Lower leg skin (tissue), 3 donors: Measurements from ENCODE around the gene RALGAPA2.

ENCODE experiments used
- CTCF ChIP-seq, 3 donors: fragments of 450-650 bp; IDR thresholded peaks; one replicate each; pipeline ENCODE4 v1.5.1; 2016; ENCODE audit warnings: antibody characterized with exemption in 3 of 3, mild to moderate bottlenecking in 3 of 3, moderate library complexity in 2 of 3
- POLR2A ChIP-seq, 2 donors: fragments of 450-650 bp; IDR thresholded peaks; one replicate each; pipeline ENCODE4 v1.6.1; 2016 to 2017; ENCODE audit warnings: antibody characterized with exemption in 2 of 2, mild to moderate bottlenecking in 1 of 2, moderate library complexity in 1 of 2

GRCh38 chr20:20632644-20633043 is 79.8 kb downstream of the RALGAPA2 start:
- TF ChIP-seq CTCF (IDR thresholded peaks at IDR 0.05) (no peak), POLR2A (IDR thresholded peaks at IDR 0.05) (no peak)
